ENCODE results near the gene MYO1C. TPM values are rescaled to one million over a fixed set of nuclear protein-coding genes. Genes with fewer than 3 reads are reported as not detected.
"Not testable (repeated sequence)": the region's sequence is repeated elsewhere in the genome, so short reads cannot be mapped to it uniquely, and the experiment has no call there.

Gene MYO1C
- total and polyA plus RNA-seq, 4 donors: 20.8 to 42.0 (median 30.8) TPM

GRCh38 chr17:1508709-1509108 lies 16.2 kb upstream of the MYO1C start:
- not testable (repeated sequence) for H3K27ac ChIP-seq (ENCODE audit: low read depth, low read length); H3K27me3 ChIP-seq (ENCODE audit: control insufficient read depth, insufficient read depth, low read length); H3K4me3 ChIP-seq (ENCODE audit: low read depth, low read length); H3K9me3 ChIP-seq (ENCODE audit: control insufficient read depth, insufficient read depth, low read length); DNase-seq (ENCODE audit: low read depth in 4 of 6, low spot score in 6 of 6)
- WGBS (ENCODE audit: insufficient coverage): 86% methylated on average over 24 of the region's 25 CpGs
- H3K4me1 ChIP-seq (ENCODE audit: control insufficient read depth, insufficient read depth, low read length): peaks cover 25% of the 10 kb centered on the region
- peaks cover 80% of the 10 kb centered on the region for H3K36me3 ChIP-seq (ENCODE audit: control insufficient read depth, insufficient read depth, low read length)

GRCh38 chr17:1506649-1507267 lies 14.3 kb upstream of the MYO1C start:
- no peak overlapping the region for H3K27ac ChIP-seq (ENCODE audit: low read depth, low read length)
- no peak for DNase-seq (ENCODE audit: low read depth in 4 of 6, low spot score in 6 of 6)
- 91% methylated on average over 12 of the region's 13 CpGs for WGBS (ENCODE audit: insufficient coverage)
- H3K9me3 ChIP-seq (ENCODE audit: control insufficient read depth, insufficient read depth, low read length): no peaks in the 10 kb centered on the region
- no peaks in the 10 kb centered on the region for H3K27me3 ChIP-seq (ENCODE audit: control insufficient read depth, insufficient read depth, low read length)
- H3K36me3 ChIP-seq (ENCODE audit: control insufficient read depth, insufficient read depth, low read length): peaks cover 60% of the 10 kb centered on the region
- no peak overlapping the region for H3K4me3 ChIP-seq (ENCODE audit: low read depth, low read length)
- H3K4me1 ChIP-seq (ENCODE audit: control insufficient read depth, insufficient read depth, low read length): peaks cover 7% of the 10 kb centered on the region

- H3K27ac ChIP-seq (ENCODE audit: low read depth, low read length): no peak overlapping the region
- no peak overlapping the region for H3K4me3 ChIP-seq (ENCODE audit: low read depth, low read length)
- H3K9me3 ChIP-seq (ENCODE audit: control insufficient read depth, insufficient read depth, low read length): no peaks in the 10 kb centered on the region
- H3K4me1 ChIP-seq (ENCODE audit: control insufficient read depth, insufficient read depth, low read length): no peaks in the 10 kb centered on the region
- peaks cover 54% of the 10 kb centered on the region for H3K36me3 ChIP-seq (ENCODE audit: control insufficient read depth, insufficient read depth, low read length)
- no peaks in the 10 kb centered on the region for H3K27me3 ChIP-seq (ENCODE audit: control insufficient read depth, insufficient read depth, low read length)
- 88% methylated on average over 5 of the region's 5 CpGs for WGBS (ENCODE audit: insufficient coverage)
- no peak for DNase-seq (ENCODE audit: low read depth in 4 of 6, low spot score in 6 of 6)
These were observed 13.1 kb upstream of the MYO1C start for GRCh38 chr17:1505586-1505985.

GRCh38 chr17:1504866-1505265 lies 12.4 kb upstream of the MYO1C start:
- no peaks in the 10 kb centered on the region for H3K9me3 ChIP-seq (ENCODE audit: control insufficient read depth, insufficient read depth, low read length)
- WGBS (ENCODE audit: insufficient coverage): 82% methylated on average over 2 of the region's 3 CpGs
- no peak overlapping the region for H3K27ac ChIP-seq (ENCODE audit: low read depth, low read length)
- no peaks in the 10 kb centered on the region for H3K27me3 ChIP-seq (ENCODE audit: control insufficient read depth, insufficient read depth, low read length)
- H3K36me3 ChIP-seq (ENCODE audit: control insufficient read depth, insufficient read depth, low read length): peaks cover 54% of the 10 kb centered on the region
- no peaks in the 10 kb centered on the region for H3K4me1 ChIP-seq (ENCODE audit: control insufficient read depth, insufficient read depth, low read length)
- H3K4me3 ChIP-seq (ENCODE audit: low read depth, low read length): no peak overlapping the region
- DNase-seq (ENCODE audit: low read depth in 4 of 6, low spot score in 6 of 6): no peak

- Histone ChIP-seq H3K4me3 (ENCODE audit: low read depth, low read length) (no peak overlapping the region), H3K27ac (ENCODE audit: low read depth, low read length) (no peak overlapping the region), H3K36me3 (ENCODE audit: control insufficient read depth, insufficient read depth, low read length) (peaks cover 43% of the 10 kb centered on the region), H3K4me1 (ENCODE audit: control insufficient read depth, insufficient read depth, low read length) (no peaks in the 10 kb centered on the region), H3K9me3 (ENCODE audit: control insufficient read depth, insufficient read depth, low read length) (no peaks in the 10 kb centered on the region), H3K27me3 (ENCODE audit: control insufficient read depth, insufficient read depth, low read length) (no peaks in the 10 kb centered on the region)
- no peak for DNase-seq (ENCODE audit: low read depth in 4 of 6, low spot score in 6 of 6)
- 66% methylated on average over 10 of the region's 10 CpGs for WGBS (ENCODE audit: insufficient coverage)
These were observed 11.2 kb upstream of the MYO1C start for GRCh38 chr17:1503699-1504098.

GRCh38 chr17:1498869-1499268 lies 6.4 kb upstream of the MYO1C start:
- Histone ChIP-seq H3K36me3 (ENCODE audit: control insufficient read depth, insufficient read depth, low read length) (peaks cover 40% of the 10 kb centered on the region), H3K9me3 (ENCODE audit: control insufficient read depth, insufficient read depth, low read length) (no peaks in the 10 kb centered on the region), H3K4me3 (ENCODE audit: low read depth, low read length) (no peak overlapping the region), H3K27ac (ENCODE audit: low read depth, low read length) (no peak overlapping the region), H3K27me3 (ENCODE audit: control insufficient read depth, insufficient read depth, low read length) (no peaks in the 10 kb centered on the region), H3K4me1 (ENCODE audit: control insufficient read depth, insufficient read depth, low read length) (peaks cover 25% of the 10 kb centered on the region)
- WGBS (ENCODE audit: insufficient coverage): 91% methylated on average over 8 of the region's 9 CpGs
- no peak for DNase-seq (ENCODE audit: low read depth in 4 of 6, low spot score in 6 of 6)

- no peaks in the 10 kb centered on the region for H3K27me3 ChIP-seq (ENCODE audit: control insufficient read depth, insufficient read depth, low read length)
- DNase-seq (ENCODE audit: low read depth in 4 of 6, low spot score in 6 of 6): no peak
- no peak overlapping the region for H3K27ac ChIP-seq (ENCODE audit: low read depth, low read length)
- 94% methylated on average over 2 of the region's 2 CpGs for WGBS (ENCODE audit: insufficient coverage)
- peaks cover 44% of the 10 kb centered on the region for H3K36me3 ChIP-seq (ENCODE audit: control insufficient read depth, insufficient read depth, low read length)
- H3K9me3 ChIP-seq (ENCODE audit: control insufficient read depth, insufficient read depth, low read length): no peaks in the 10 kb centered on the region
- H3K4me3 ChIP-seq (ENCODE audit: low read depth, low read length): no peak overlapping the region
- peaks cover 31% of the 10 kb centered on the region for H3K4me1 ChIP-seq (ENCODE audit: control insufficient read depth, insufficient read depth, low read length)
These were observed 5.7 kb upstream of the MYO1C start for GRCh38 chr17:1498233-1498632.

GRCh38 chr17:1497831-1498230 lies 5.3 kb upstream of the MYO1C start:
- no peak overlapping the region for H3K4me3 ChIP-seq (ENCODE audit: low read depth, low read length)
- peaks cover 45% of the 10 kb centered on the region for H3K36me3 ChIP-seq (ENCODE audit: control insufficient read depth, insufficient read depth, low read length)
- no peak overlapping the region for H3K27ac ChIP-seq (ENCODE audit: low read depth, low read length)
- no peaks in the 10 kb centered on the region for H3K27me3 ChIP-seq (ENCODE audit: control insufficient read depth, insufficient read depth, low read length)
- 70% methylated on average over 15 of the region's 15 CpGs for WGBS (ENCODE audit: insufficient coverage)
- peaks cover 35% of the 10 kb centered on the region for H3K4me1 ChIP-seq (ENCODE audit: control insufficient read depth, insufficient read depth, low read length)
- H3K9me3 ChIP-seq (ENCODE audit: control insufficient read depth, insufficient read depth, low read length): no peaks in the 10 kb centered on the region
- DNase-seq (ENCODE audit: low read depth in 4 of 6, low spot score in 6 of 6): no peak

- no peak overlapping the region for H3K27ac ChIP-seq (ENCODE audit: low read depth, low read length)
- no peak for DNase-seq (ENCODE audit: low read depth in 4 of 6, low spot score in 6 of 6)
- peaks cover 50% of the 10 kb centered on the region for H3K36me3 ChIP-seq (ENCODE audit: control insufficient read depth, insufficient read depth, low read length)
- no peak overlapping the region for H3K4me3 ChIP-seq (ENCODE audit: low read depth, low read length)
- H3K4me1 ChIP-seq (ENCODE audit: control insufficient read depth, insufficient read depth, low read length): peaks cover 45% of the 10 kb centered on the region
- no peaks in the 10 kb centered on the region for H3K9me3 ChIP-seq (ENCODE audit: control insufficient read depth, insufficient read depth, low read length)
- no peaks in the 10 kb centered on the region for H3K27me3 ChIP-seq (ENCODE audit: control insufficient read depth, insufficient read depth, low read length)
- WGBS (ENCODE audit: insufficient coverage): 83% methylated on average over 8 of the region's 14 CpGs
These were observed 4.4 kb upstream of the MYO1C start for GRCh38 chr17:1496869-1497268.

GRCh38 chr17:1495265-1495989 lies 2.9 kb upstream of the MYO1C start:
- peaks cover 53% of the 10 kb centered on the region for H3K4me1 ChIP-seq (ENCODE audit: control insufficient read depth, insufficient read depth, low read length)
- H3K36me3 ChIP-seq (ENCODE audit: control insufficient read depth, insufficient read depth, low read length): peaks cover 50% of the 10 kb centered on the region
- H3K27ac ChIP-seq (ENCODE audit: low read depth, low read length): peak overlapping the region; percentile 33
- H3K9me3 ChIP-seq (ENCODE audit: control insufficient read depth, insufficient read depth, low read length): no peaks in the 10 kb centered on the region
- no peak overlapping the region for H3K4me3 ChIP-seq (ENCODE audit: low read depth, low read length)
- peak in 1 of 6 donors; percentile 67 for DNase-seq (ENCODE audit: low read depth in 4 of 6, low spot score in 6 of 6)
- H3K27me3 ChIP-seq (ENCODE audit: control insufficient read depth, insufficient read depth, low read length): no peaks in the 10 kb centered on the region
- WGBS (ENCODE audit: insufficient coverage): 77% methylated on average over 10 of the region's 14 CpGs

Data from spinal cord (tissue), 10 donors.